Kidney (tissue), 14 donors: ENCODE measurements around the gene OR13C3. TPM values are rescaled to one million over a fixed set of nuclear protein-coding genes. Genes with fewer than 3 reads are reported as not detected.

Source experiments
- DNase-seq, 5 donors: peaks; one replicate each; pipeline ENCODE4 v3.0.0-alpha.2; 2013 to 2020
- FAIRE-seq: peaks from 2 replicates; lab custom pipeline; 2012; peaks lifted over from hg19 to GRCh38; lab: Jason Lieb, UNC
- H3K27ac ChIP-seq, 2 donors: one replicate each; pipeline ENCODE4 v1.7.0; 2013; ENCODE audit warnings: low read depth in 2 of 2, low read length in 2 of 2, inconsistent platforms in 1 of 2
- H3K27me3 ChIP-seq: one replicate; pipeline ENCODE4 v1.7.1; 2013; ENCODE audit warnings: low read length, inconsistent platforms; ENCODE audit not compliant: control insufficient read depth, insufficient read depth
- H3K36me3 ChIP-seq, 3 donors: one replicate each; pipeline versions ENCODE4 v1.7.0 to v1.7.1; 2013; ENCODE audit warnings: low read length in 3 of 3, control low read depth in 1 of 3, inconsistent platforms in 1 of 3; ENCODE audit not compliant: insufficient read depth in 3 of 3, control insufficient read depth in 2 of 3
- H3K4me1 ChIP-seq, 3 donors: one replicate each; pipeline versions ENCODE4 v1.7.0 to v1.7.1; 2013; ENCODE audit warnings: low read length in 3 of 3, inconsistent platforms in 1 of 3, low read depth in 1 of 3; ENCODE audit not compliant: control insufficient read depth in 2 of 3, insufficient read depth in 2 of 3
- H3K4me3 ChIP-seq, 3 donors: one replicate each; pipeline versions ENCODE4 v1.7.0 to v1.8.1; 2013; ENCODE audit warnings: low read length in 3 of 3, control low read depth in 1 of 3, inconsistent platforms in 1 of 3
- H3K9ac ChIP-seq, 3 donors: one replicate each; pipeline versions ENCODE4 v1.7.0 to v1.7.1; 2013; ENCODE audit warnings: low read length in 3 of 3, control low read depth in 1 of 3, inconsistent platforms in 1 of 3
- H3K9me3 ChIP-seq, 3 donors: one replicate each; pipeline versions ENCODE4 v1.7.0 to v1.7.1; 2013; ENCODE audit warnings: low read length in 3 of 3, control low read depth in 1 of 3, inconsistent platforms in 1 of 3; ENCODE audit not compliant: control insufficient read depth in 2 of 3, insufficient read depth in 1 of 3
- CTCF ChIP-seq: IDR thresholded peaks from 3 replicates; pipeline ENCODE4 v1.5.1; 2012; ENCODE audit warnings: mild to moderate bottlenecking, moderate library complexity, borderline replicate concordance; ENCODE audit not compliant: insufficient read depth; ENCODE audit errors: extremely low read depth
- intact Hi-C: fragments of 100-400 bp; cut with DNase I; formaldehyde crosslinking; loops from one replicate; pipeline ENCODE4 v1.11.1; 2022
- polyA plus RNA-seq: library from polyadenylated mRNA; stranded (reverse); fragments of 350-450 nt; fragmentation: Illumina TruSeq; extraction: RNeasy Lipid Tissue Mini Kit (QIAGEN cat#74804); gene quantifications from one replicate; pipeline ENCODE4 v1.2.3, GENCODE V29; 2014; ENCODE audit warnings: low read depth, low replicate concordance; ENCODE audit not compliant: insufficient read depth
- total RNA-seq: library from RNA; stranded (reverse); fragmentation: NEBNext Ultra II Directional; extraction: Animal tissue kit (Norgen Biotek cat#: 25700); gene quantifications from one replicate; pipeline ENCODE4 v1.2.1, GENCODE V29; 2021
- donor health status: control.
- donor health status: control.
- donor health status: control.
- donor health status: control.
- donor health status: control.
- donor health status: DM: yes; HTN: yes; CAD: no.
- donor health status: Normal renal cell carcinoma (clear cell type).

Gene OR13C3
- total and polyA plus RNA-seq, 2 donors from 2014 or later = not detected

DNA sequence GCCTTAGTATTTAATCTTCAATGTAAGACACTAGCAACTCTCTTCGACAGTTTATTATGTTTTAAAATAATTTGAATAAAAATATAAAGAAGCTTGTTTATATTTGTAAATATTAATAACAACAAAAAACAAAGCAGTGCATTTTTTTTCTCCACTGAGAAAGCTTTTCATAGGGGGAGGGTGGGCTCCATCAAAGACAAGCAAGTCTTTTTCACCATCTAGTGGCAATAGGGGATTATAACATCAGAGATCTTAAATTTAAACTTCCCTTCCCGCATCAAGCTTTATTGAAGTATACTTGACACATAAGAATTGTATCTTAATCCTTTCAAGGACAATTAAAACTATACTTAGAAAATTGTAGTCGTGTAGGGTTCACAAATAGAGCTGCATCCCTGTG is 41.8 kb downstream of the OR13C3 start:
- no peak for TF ChIP-seq CTCF
- Histone ChIP-seq H3K4me3 (no peak overlapping the region), H3K9ac (no peak overlapping the region), H3K4me1 (no peaks in the 10 kb centered on the region), H3K36me3 (no peaks in the 10 kb centered on the region), H3K27me3 (no peaks in the 10 kb centered on the region), H3K9me3 (no peaks in the 10 kb centered on the region), H3K27ac (no peak overlapping the region)
- peak in 2 of 5 donors; percentile 17 to 32 for DNase-seq
- FAIRE-seq = no peak
- intact Hi-C loops = no loop called here

Other genes with a start within 250 kb of the OR13C3 start
- gene OR13F1, start 32.6 kb downstream of the OR13C3 start, total RNA-seq = not detected
- not detected for gene OR13F1, start 32.6 kb downstream of the OR13C3 start, polyA plus RNA-seq
- gene OR13C4, start 9.6 kb downstream of the OR13C3 start, total RNA-seq = not detected
- gene OR13C4, start 9.6 kb downstream of the OR13C3 start, polyA plus RNA-seq = not detected
- gene OR13C8, start 32.3 kb upstream of the OR13C3 start, total RNA-seq = not detected
- not detected for gene OR13C8, start 32.3 kb upstream of the OR13C3 start, polyA plus RNA-seq
- gene OR13C5, start 62.6 kb upstream of the OR13C3 start, total RNA-seq = not detected
- gene OR13C5, start 62.6 kb upstream of the OR13C3 start, polyA plus RNA-seq = not detected
- not detected for gene OR13C2, start 68.8 kb upstream of the OR13C3 start, total RNA-seq
- gene OR13C2, start 68.8 kb upstream of the OR13C3 start, polyA plus RNA-seq = not detected
- not detected for gene OR13C9, start 81.3 kb upstream of the OR13C3 start, total RNA-seq
- gene OR13C9, start 81.3 kb upstream of the OR13C3 start, polyA plus RNA-seq = not detected
- gene OR13D1, start 157.7 kb upstream of the OR13C3 start, total RNA-seq = not detected
- gene OR13D1, start 157.7 kb upstream of the OR13C3 start, polyA plus RNA-seq = not detected
- gene NIPSNAP3A, start 210.8 kb upstream of the OR13C3 start, total RNA-seq = 27.9 TPM
- 31.2 TPM for gene NIPSNAP3A, start 210.8 kb upstream of the OR13C3 start, polyA plus RNA-seq
- gene NIPSNAP3B, start 227.3 kb upstream of the OR13C3 start, total RNA-seq = 5.5 TPM
- 4.3 TPM for gene NIPSNAP3B, start 227.3 kb upstream of the OR13C3 start, polyA plus RNA-seq